ENCODE results near the gene MAP3K15. TPM values are rescaled to one million over a fixed set of nuclear protein-coding genes. Genes with fewer than 3 reads are reported as not detected.

Gene MAP3K15
- total RNA-seq, 1 donor from 2014 or later = 0.22 TPM

DNA sequence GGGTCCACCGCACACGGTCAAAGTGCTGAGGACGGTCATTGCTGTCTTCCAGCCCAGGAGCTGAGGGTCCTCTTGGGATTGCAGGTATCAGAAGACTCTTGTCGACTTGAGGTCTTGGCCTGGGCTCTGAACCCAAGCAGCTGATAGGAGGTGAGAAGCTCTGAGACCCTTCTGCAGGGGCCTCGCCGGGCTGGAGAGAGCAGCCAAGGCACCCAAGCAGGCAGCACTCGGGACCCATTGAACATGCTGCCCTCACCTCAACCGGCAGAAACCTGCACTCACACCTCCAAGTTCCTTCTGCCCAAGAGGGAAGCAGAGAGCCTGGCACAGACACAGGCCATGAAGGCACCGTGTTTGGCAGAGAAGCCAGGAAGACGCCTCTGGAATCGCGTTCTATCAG lies 137.5 kb downstream of the MAP3K15 start:
- Mint-ChIP-seq H3K36me3 (ENCODE audit: low read depth) (no peaks in the 10 kb centered on the region), H3K27me3 (ENCODE audit: low read depth) (no peaks in the 10 kb centered on the region), H3K4me1 (ENCODE audit: low read depth) (peaks cover under 1% of the 10 kb centered on the region), H3K27ac (ENCODE audit: unreplicated experiment) (no peak overlapping the region), H3K4me3 (ENCODE audit: unreplicated experiment) (no peak overlapping the region), H3K9me3 (ENCODE audit: low read depth) (peaks cover 7% of the 10 kb centered on the region)
- TF ChIP-seq, protein P1, sequence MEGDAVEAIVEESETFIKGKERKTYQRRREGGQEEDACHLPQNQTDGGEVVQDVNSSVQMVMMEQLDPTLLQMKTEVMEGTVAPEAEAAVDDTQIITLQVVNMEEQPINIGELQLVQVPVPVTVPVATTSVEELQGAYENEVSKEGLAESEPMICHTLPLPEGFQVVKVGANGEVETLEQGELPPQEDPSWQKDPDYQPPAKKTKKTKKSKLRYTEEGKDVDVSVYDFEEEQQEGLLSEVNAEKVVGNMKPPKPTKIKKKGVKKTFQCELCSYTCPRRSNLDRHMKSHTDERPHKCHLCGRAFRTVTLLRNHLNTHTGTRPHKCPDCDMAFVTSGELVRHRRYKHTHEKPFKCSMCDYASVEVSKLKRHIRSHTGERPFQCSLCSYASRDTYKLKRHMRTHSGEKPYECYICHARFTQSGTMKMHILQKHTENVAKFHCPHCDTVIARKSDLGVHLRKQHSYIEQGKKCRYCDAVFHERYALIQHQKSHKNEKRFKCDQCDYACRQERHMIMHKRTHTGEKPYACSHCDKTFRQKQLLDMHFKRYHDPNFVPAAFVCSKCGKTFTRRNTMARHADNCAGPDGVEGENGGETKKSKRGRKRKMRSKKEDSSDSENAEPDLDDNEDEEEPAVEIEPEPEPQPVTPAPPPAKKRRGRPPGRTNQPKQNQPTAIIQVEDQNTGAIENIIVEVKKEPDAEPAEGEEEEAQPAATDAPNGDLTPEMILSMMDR (IDR thresholded peaks at IDR 0.05) = no peak
- no peak for DNase-seq (ENCODE audit: low spot score)

DNA sequence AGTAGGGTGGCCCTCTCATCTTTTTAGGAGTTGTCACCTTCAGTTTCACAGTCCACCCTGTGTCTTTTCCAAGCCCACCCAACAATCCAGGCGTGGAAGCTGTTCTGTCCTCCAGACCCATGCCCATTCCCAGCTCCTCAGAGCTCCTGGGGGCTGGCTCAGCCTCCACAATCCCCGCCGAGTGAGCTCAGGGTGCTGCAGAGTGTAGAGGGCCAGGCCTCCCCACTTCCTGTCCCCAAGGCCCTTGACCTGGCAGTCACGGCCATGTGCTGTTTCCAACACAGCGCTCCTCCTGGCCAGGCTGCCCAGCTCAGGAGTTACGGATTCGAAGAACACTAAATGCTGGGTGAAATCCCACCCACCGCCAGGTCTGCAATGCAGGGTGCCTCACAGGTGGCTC lies 139.8 kb downstream of the MAP3K15 start:
- no peak for DNase-seq (ENCODE audit: low spot score)
- Mint-ChIP-seq H3K9me3 (ENCODE audit: low read depth) (peaks cover 6% of the 10 kb centered on the region), H3K36me3 (ENCODE audit: low read depth) (no peaks in the 10 kb centered on the region), H3K27ac (ENCODE audit: unreplicated experiment) (no peak overlapping the region), H3K4me1 (ENCODE audit: low read depth) (peaks cover 9% of the 10 kb centered on the region), H3K4me3 (ENCODE audit: unreplicated experiment) (no peak overlapping the region), H3K27me3 (ENCODE audit: low read depth) (no peaks in the 10 kb centered on the region)
- TF ChIP-seq, protein P1 (IDR thresholded peaks at IDR 0.05) = no peak

DNA sequence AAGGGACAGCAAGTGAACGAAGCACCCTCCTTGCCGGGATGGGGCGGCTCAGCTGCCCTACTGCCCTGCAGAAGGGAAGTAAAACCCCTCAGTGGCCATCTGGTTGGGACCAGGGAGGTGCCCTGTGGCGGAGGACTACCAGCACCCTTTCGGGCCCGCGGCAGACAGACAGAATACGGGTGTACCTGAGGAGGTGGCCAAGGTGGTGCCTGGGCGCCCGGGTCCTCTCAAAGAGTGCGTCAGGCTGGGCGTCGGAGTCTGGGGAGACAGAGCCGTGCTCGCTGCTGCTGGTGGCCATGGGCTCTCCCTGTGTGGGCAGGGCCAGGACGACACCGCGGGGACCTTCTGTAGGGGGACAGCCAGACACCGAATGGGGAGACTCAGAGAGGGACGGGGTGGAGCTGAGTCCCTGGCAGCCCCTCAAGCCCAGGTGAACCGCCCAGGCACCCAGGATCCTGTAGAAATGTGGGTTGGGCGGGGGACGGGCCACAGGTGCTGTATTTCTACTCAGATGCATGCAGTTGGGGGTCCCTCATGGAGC lies 141.9 kb downstream of the MAP3K15 start:
- H3K4me1 Mint-ChIP-seq (ENCODE audit: low read depth) = peaks cover 12% of the 10 kb centered on the region
- H3K9me3 Mint-ChIP-seq (ENCODE audit: low read depth) = peaks cover 5% of the 10 kb centered on the region
- H3K27ac Mint-ChIP-seq (ENCODE audit: unreplicated experiment) = no peak overlapping the region
- TF ChIP-seq, protein P1 (IDR thresholded peaks at IDR 0.05) = no peak
- H3K36me3 Mint-ChIP-seq (ENCODE audit: low read depth) = no peaks in the 10 kb centered on the region
- peak overlapping the region; percentile 9 for H3K4me3 Mint-ChIP-seq (ENCODE audit: unreplicated experiment)
- DNase-seq (ENCODE audit: low spot score) = no peak
- H3K27me3 Mint-ChIP-seq (ENCODE audit: low read depth) = no peaks in the 10 kb centered on the region

DNA sequence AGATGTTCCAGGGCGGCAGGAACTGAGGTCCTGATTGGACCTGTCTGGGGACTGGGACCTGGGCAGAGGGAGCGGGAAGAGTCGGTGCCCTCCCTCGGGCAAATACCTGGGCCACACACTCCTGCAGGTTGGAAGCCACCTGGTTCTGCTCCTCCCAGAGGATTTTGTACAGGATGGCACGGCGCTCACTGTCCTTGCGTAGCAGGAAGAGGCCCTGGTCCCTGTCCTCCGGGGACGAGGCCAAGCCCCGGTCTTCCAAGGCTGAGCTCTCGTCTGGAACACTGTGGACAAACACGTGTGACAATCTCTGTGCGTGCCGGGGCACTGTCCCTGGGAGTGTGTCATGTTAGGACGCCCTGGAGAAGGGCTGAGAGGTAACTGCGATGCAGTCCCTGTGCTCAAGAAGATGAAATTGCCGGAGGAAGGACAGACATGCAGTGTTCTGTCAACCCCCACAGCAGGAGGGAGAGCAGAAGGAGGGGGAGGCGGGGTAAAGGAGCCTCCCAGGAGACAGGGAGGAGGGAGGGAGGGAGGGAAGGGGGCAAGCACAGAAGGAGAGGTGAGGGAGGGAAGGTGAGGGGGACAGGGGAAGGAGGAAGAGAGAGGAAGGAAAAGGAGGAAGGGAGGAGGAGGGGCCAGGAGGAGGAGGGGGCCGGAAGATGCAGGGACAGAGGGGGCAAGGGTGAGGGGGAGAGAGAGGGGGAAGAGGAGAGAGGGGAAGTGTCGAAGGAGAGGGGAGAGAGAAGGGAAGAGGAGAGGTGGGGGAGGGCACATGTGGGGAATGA lies 142.6 kb downstream of the MAP3K15 start:
- Mint-ChIP-seq H3K4me3 (ENCODE audit: unreplicated experiment) (peak overlapping the region; percentile 74), H3K36me3 (ENCODE audit: low read depth) (no peaks in the 10 kb centered on the region), H3K4me1 (ENCODE audit: low read depth) (peaks cover 12% of the 10 kb centered on the region), H3K27me3 (ENCODE audit: low read depth) (no peaks in the 10 kb centered on the region), H3K27ac (ENCODE audit: unreplicated experiment) (peak overlapping the region; percentile 8), H3K9me3 (ENCODE audit: low read depth) (peaks cover 2% of the 10 kb centered on the region)
- TF ChIP-seq, protein P1 (IDR thresholded peaks at IDR 0.05) = peak; percentile 29
- DNase-seq (ENCODE audit: low spot score) = no peak

DNA sequence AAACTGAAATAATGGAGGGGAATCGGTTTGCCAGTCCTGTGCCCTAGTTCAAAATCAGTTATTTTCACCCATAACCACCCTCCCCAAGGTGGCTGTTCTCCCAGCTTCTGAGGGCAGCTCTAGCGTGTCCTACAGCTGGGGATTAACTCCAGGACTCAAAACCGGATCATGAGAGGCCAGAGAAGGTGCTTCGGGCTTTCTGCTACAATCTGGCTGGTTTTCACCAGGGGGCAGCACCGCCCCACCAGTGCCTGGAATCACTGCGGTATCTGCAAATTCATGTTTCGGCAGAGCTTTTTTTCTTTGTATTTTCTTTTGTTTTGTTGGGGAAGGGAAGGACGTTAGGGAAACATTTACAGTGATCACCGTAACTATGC lies 143.2 kb downstream of the MAP3K15 start:
- H3K36me3 Mint-ChIP-seq (ENCODE audit: low read depth) = no peaks in the 10 kb centered on the region

More for the DNA sequence above, 143.2 kb downstream of the MAP3K15 start:
- Mint-ChIP-seq H3K9me3 (ENCODE audit: low read depth) (peaks cover 2% of the 10 kb centered on the region), H3K27ac (ENCODE audit: unreplicated experiment) (peak overlapping the region; percentile 8), H3K27me3 (ENCODE audit: low read depth) (no peaks in the 10 kb centered on the region), H3K4me1 (ENCODE audit: low read depth) (peaks cover 12% of the 10 kb centered on the region), H3K4me3 (ENCODE audit: unreplicated experiment) (peak overlapping the region; percentile 74)
- DNase-seq (ENCODE audit: low spot score) = no peak
- TF ChIP-seq, protein P1 (IDR thresholded peaks at IDR 0.05) = peak; percentile 88

Data from chondrocyte (in vitro differentiated cells).